GM12892 (cell line): ENCODE measurements around the gene LKAAEAR1.

ENCODE experiments used
- DNase-seq: peaks from one replicate; pipeline ENCODE4 v3.0.0; 2011; ENCODE audit not compliant: insufficient read length
- FAIRE-seq: peaks from 2 replicates; lab custom pipeline; 2011; peaks lifted over from hg19 to GRCh38; lab: Jason Lieb, UNC
- POLR2A ChIP-seq: IDR thresholded peaks from 2 replicates; pipeline ENCODE4 v1.6.1; 2011; ENCODE audit warnings: low read depth, low read length, control low read depth
- POLR2AphosphoS5 ChIP-seq: IDR thresholded peaks from 2 replicates; pipeline ENCODE4 v1.6.1; 2011; ENCODE audit warnings: low read depth, low read length, control low read depth
- TAF1 ChIP-seq: IDR thresholded peaks from 2 replicates; pipeline ENCODE4 v1.6.1; 2011; ENCODE audit warnings: low read depth, mild to moderate bottlenecking, control low read depth, low read length, borderline replicate concordance

The LKAAEAR1 gene

GRCh38 chr20:64116541-64117431 lies 32.6 kb upstream of the LKAAEAR1 start:
- FAIRE-seq (no peak), DNase-seq (no peak)
- TF ChIP-seq POLR2A (no peak), TAF1 (no peak)

- TF ChIP-seq TAF1 (no peak), POLR2A (no peak), POLR2AphosphoS5 (no peak)
- FAIRE-seq (no peak), DNase-seq (no peak)
These were observed 31.8 kb upstream of the LKAAEAR1 start for GRCh38 chr20:64116016-64116415.

GRCh38 chr20:64115171-64115911 lies 31.1 kb upstream of the LKAAEAR1 start:
- no peak for DNase-seq
- no peak for TF ChIP-seq POLR2A
- TF ChIP-seq POLR2AphosphoS5 = no peak
- TF ChIP-seq TAF1 = no peak
- FAIRE-seq = no peak

GRCh38 chr20:64114356-64114971 lies 30.3 kb upstream of the LKAAEAR1 start:
- no peak for TF ChIP-seq TAF1
- no peak for TF ChIP-seq POLR2A
- no peak for TF ChIP-seq POLR2AphosphoS5
- DNase-seq (no peak), FAIRE-seq (no peak)

GRCh38 chr20:64113796-64114355 lies 29.7 kb upstream of the LKAAEAR1 start:
- DNase-seq = no peak
- no peak for TF ChIP-seq POLR2A
- TF ChIP-seq POLR2AphosphoS5 = no peak
- no peak for TF ChIP-seq TAF1
- FAIRE-seq = no peak

- DNase-seq (no peak), FAIRE-seq (no peak)
- TF ChIP-seq TAF1 = no peak
- TF ChIP-seq POLR2A = no peak
- TF ChIP-seq POLR2AphosphoS5 = no peak
These were observed 29.2 kb upstream of the LKAAEAR1 start for GRCh38 chr20:64113444-64113775.

GRCh38 chr20:64112691-64113443 lies 28.7 kb upstream of the LKAAEAR1 start:
- DNase-seq (no peak), FAIRE-seq (no peak)
- TF ChIP-seq POLR2A (no peak), TAF1 (no peak), POLR2AphosphoS5 (no peak)

- FAIRE-seq (no peak), DNase-seq (no peak)
- no peak for TF ChIP-seq POLR2A
- TF ChIP-seq TAF1 = no peak
- TF ChIP-seq POLR2AphosphoS5 = no peak
These were observed 27.8 kb upstream of the LKAAEAR1 start for GRCh38 chr20:64111841-64112641.

- FAIRE-seq (no peak), DNase-seq (no peak)
- TF ChIP-seq POLR2A (no peak), POLR2AphosphoS5 (no peak), TAF1 (no peak)
These were observed 26.3 kb upstream of the LKAAEAR1 start for GRCh38 chr20:64110411-64111068.

GRCh38 chr20:64109831-64110391 lies 25.7 kb upstream of the LKAAEAR1 start:
- DNase-seq (no peak), FAIRE-seq (no peak)
- TF ChIP-seq POLR2A (no peak), TAF1 (no peak), POLR2AphosphoS5 (no peak)
